Measurements from ENCODE around the gene KRTAP2-4.
"Not testable (repeated sequence)": the region's sequence is repeated elsewhere in the genome, so short reads cannot be mapped to it uniquely, and the experiment has no call there.

Gene KRTAP2-4

DNA sequence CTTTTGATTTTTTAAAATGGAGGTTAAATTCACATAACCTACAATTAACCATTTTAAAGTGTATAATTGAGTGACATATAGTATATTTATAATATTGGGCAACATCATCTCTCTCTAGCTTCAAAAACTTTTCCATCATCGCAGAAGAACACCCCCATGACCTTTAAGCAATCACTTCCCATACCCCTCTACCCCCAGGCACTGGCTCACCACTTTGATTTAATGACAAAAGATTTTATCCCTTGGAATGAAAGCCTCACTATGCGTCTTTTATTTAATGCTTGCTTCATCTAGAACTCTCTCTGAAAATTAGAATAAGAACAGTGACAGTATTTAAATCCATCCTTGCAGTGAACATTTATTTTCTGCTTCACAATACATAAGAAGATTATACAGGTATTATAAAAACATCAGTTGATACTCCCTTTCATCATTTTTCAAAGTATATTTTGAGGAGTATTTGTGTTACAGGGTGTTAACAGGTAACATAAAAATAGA, 27.8 kb downstream of the KRTAP2-4 start:
- no peak for DNase-seq (ENCODE audit: low read depth in 1 of 2, low spot score in 1 of 2)

DNA sequence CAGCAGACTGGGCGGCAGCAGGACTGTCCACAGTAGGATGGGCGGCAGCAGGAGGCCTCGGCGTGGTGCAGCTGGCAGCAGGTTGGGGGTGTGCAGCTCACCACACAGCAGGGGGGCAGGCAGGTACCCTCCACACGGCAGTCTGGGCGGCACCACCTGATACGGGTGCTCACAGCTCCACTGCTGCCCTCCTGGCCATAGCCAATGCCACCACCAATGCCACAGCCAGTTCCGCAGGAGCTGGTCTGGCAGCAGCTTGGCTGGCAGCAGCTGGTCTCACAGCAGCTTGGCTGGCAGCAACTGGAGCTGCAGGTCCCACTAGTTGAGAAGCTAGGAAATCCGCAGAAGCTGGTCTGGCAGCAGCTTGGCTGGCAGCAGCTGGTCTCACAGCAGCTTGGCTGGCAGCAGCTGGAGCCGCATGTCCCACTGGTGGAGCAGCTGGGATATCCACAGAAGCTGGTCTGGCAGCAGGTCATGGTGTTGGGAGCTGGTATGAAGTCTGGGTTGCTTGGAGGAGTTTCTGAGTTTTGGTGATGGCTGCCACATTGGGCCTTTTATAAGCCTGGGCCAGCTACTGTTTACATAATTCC, 31.2 kb downstream of the KRTAP2-4 start, which contains the start of gene KRTAP1-3:
KRTAP1-3 (minus strand) TSS at position 529 of the 590 bp plus-strand sequence; CDS start at position 476, 53 bp downstream.
- not testable (repeated sequence) for DNase-seq (ENCODE audit: low read depth in 1 of 2, low spot score in 1 of 2)

DNA sequence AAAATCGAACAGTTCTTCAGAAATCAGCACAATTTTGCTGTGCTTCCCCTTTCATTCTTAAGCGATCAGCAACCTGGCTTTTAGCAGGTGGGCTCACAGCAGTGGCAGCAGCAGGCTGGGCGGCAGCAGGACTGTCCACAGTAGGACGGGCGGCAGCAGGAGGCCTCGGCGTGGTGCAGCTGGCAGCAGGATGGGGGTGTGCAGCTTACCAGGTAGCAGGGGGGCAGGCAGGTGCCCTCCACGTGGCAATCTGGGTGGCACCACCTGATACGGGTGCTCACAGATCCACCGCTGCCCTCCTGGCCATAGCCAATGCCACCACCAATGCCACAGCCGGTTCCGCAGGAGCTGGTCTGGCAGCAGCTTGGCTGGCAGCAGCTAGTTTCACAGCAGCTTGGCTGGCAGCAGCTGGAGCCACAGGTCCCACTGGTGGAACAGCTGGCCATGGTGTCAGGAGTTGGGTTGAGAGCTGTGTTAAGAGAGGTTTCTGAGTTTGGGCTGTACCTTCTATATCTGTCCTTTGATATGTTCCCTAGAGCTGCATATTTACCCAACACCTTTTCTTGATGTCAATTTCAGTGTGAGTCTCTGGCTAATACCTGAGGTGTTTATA, 35.9 kb downstream of the KRTAP2-4 start, which contains the start of gene KRTAP1-4:
KRTAP1-4 (minus strand) TSS at position 563 of the 613 bp plus-strand sequence; CDS start at position 446, 117 bp downstream.
- DNase-seq (ENCODE audit: low read depth in 1 of 2, low spot score in 1 of 2) = no peak

DNA sequence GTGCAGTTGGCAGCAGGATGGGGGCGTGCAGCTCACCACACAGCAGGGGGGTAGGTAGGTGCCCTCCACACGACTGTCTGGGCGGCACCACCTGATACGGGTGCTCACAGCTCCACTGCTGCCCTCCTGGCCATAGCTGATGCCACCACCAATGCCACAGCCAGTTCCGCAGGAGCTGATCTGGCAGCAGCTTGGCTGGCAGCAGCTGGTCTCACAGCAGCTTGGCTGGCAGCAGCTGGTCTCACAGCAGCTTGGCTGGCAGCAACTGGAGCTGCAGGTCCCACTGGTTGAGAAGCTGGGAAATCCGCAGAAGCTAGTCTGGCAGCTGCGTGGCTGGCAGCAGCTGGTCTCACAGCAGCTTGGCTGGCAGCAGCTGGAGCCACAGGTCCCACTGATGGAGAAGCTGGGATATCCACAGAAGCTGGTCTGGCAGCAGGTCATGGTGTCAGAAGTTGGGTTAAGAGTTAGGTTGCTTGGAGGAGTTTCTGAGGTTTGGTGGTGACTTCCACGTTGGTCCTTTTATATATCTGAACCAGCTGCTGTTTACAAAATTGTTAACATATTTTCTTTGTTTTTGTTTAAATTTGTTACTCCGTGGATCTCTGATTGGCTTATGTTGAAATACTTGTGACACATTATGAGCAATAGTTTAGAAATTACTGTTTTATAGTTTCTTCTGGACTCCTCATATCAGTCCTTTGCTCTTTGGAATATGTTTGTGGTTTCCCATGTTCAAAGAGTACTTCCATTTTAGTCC, 38.8 kb downstream of the KRTAP2-4 start, which contains the start of gene KRTAP1-5:
KRTAP1-5 (minus strand) TSS at position 494 of the 757 bp plus-strand sequence; CDS start at position 441, 53 bp downstream.
- DNase-seq (ENCODE audit: low read depth in 1 of 2, low spot score in 1 of 2) = no peak

DNA sequence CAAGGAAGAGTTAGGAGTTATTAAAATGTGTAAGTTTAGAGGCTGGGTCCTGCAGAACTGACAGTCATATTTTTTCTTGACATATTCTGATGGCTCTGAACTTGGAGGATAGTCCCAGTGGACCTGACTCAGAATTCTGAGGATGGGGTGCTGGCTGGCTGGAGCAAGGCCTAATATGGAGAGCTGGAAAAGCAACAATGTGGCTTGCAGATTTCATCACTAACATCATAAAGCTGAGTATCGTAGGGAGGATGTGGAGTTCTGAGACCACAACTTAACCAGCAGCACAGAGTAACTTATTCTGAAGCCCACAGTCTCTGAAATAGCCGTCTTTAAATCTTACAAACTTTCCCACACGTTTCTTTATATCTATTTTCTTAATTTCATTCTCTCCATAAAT, 41.0 kb downstream of the KRTAP2-4 start:
- no peak for DNase-seq (ENCODE audit: low read depth in 1 of 2, low spot score in 1 of 2)

DNA sequence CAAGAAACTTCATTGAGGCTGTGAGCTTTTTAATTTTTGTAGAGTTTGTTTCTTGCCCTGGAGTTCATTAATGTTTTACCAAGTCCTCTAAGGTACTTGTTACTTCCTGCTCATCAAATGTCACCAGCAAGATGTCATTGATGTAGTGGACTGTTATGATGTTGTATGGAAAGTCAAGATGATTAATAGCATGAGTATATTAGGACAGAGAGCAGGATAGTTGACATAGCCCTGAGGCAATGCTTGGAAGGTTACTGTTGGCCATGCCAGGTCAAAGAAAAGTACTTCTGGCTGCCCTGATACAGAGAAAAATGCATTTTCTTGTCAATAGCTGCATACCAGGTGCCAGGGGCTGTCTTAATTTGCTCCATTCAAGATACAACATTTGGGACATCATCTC, 45.3 kb downstream of the KRTAP2-4 start:
- DNase-seq (ENCODE audit: low read depth in 1 of 2, low spot score in 1 of 2) = no peak

GRCh38 chr17:41019415-41019814, 46.3 kb downstream of the KRTAP2-4 start:
- no peak for DNase-seq (ENCODE audit: low read depth in 1 of 2, low spot score in 1 of 2)

GRCh38 chr17:41018541-41018940, 47.1 kb downstream of the KRTAP2-4 start:
- no peak for DNase-seq (ENCODE audit: low read depth in 1 of 2, low spot score in 1 of 2)

DNA sequence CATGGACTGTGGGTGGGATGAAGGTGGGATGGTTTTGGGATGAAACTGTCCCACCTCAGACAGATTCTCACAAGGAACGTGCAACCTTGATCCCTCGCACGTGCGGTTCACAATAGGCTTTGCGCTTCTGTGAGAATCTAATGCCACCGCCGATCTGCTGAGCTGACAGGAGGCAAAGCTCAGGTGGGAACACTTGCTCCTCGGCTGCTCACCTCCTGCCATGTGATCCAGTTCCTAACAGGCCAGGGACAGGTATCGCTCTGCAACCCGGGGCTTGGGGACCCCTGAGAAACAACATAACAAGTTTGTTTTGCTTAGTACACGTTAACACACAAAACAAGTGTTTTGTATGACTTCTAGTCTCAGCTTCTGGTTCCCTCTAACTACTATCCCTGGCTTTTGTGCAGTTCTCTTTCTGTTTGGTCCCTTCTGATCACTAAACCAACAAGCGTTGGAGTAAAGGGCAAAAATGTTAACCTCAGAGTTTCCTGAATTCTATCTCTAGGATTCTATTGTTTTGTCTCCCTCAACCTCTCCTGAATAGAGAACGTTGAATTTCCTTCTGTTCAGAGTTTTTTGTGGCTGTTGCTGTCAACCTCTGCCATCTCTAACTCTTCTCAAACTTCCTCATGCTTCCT, 49.0 kb downstream of the KRTAP2-4 start:
- no peak for DNase-seq (ENCODE audit: low read depth in 1 of 2, low spot score in 1 of 2)

- DNase-seq (ENCODE audit: low read depth in 1 of 2, low spot score in 1 of 2) = no peak
Measured at GRCh38 chr17:41015454-41015853, 50.2 kb downstream of the KRTAP2-4 start.

Data from activated T-helper 1 cell treated with anti-CD3 and anti-CD28 coated beads, Interleukin-2, amount 50 U/mL, for 16 hours (primary cell).